Mesothelial cell of epicardium (in vitro differentiated cells): ENCODE measurements around the gene PRIMPOL. TPM values are rescaled to one million over a fixed set of nuclear protein-coding genes. Genes with fewer than 3 reads are reported as not detected.
"Not testable (repeated sequence)": the region's sequence is repeated elsewhere in the genome, so short reads cannot be mapped to it uniquely, and the experiment has no call there.

Experiments
- DNase-seq, 2 experiments: peaks; one replicate each; pipeline ENCODE4 v3.0.0; 2021; ENCODE audit warnings: low spot score in 2 of 2; ENCODE audit not compliant: unreplicated experiment in 2 of 2
- H3K27ac Mint-ChIP-seq: 2 replicates; pipeline ENCODE4 v1.8.0; 2021; ENCODE audit warnings: mixed read lengths
- H3K27me3 Mint-ChIP-seq: 2 replicates; pipeline ENCODE4 v1.8.0; 2021; ENCODE audit warnings: low read depth, mixed read lengths
- H3K36me3 Mint-ChIP-seq: 2 replicates; pipeline ENCODE4 v1.8.0; 2021; ENCODE audit warnings: mixed read lengths
- H3K4me1 Mint-ChIP-seq: 2 replicates; pipeline ENCODE4 v1.8.0; 2021; ENCODE audit warnings: mixed read lengths
- H3K4me3 Mint-ChIP-seq: 2 replicates; pipeline ENCODE4 v1.8.0; 2021; ENCODE audit warnings: mild to moderate bottlenecking, moderate library complexity, mixed read lengths
- H3K9me3 Mint-ChIP-seq: 2 replicates; pipeline ENCODE4 v1.8.0; 2021; ENCODE audit warnings: mixed read lengths
- total RNA-seq: library from RNA; stranded (reverse); gene quantifications from 3 replicates; pipeline ENCODE4 v1.2.1, GENCODE V29; 2021
- TF ChIP-seq, protein P1 (sequence below): fragments of 200-600 bp; sonication (generic); IDR thresholded peaks from one replicate; pipeline ENCODE4 v1.5.0; 2021; ENCODE audit warnings: antibody characterized with exemption; ENCODE audit not compliant: unreplicated experiment

The PRIMPOL gene
- total RNA-seq, 1 donor from 2014 or later: 22.3 TPM

DNA sequence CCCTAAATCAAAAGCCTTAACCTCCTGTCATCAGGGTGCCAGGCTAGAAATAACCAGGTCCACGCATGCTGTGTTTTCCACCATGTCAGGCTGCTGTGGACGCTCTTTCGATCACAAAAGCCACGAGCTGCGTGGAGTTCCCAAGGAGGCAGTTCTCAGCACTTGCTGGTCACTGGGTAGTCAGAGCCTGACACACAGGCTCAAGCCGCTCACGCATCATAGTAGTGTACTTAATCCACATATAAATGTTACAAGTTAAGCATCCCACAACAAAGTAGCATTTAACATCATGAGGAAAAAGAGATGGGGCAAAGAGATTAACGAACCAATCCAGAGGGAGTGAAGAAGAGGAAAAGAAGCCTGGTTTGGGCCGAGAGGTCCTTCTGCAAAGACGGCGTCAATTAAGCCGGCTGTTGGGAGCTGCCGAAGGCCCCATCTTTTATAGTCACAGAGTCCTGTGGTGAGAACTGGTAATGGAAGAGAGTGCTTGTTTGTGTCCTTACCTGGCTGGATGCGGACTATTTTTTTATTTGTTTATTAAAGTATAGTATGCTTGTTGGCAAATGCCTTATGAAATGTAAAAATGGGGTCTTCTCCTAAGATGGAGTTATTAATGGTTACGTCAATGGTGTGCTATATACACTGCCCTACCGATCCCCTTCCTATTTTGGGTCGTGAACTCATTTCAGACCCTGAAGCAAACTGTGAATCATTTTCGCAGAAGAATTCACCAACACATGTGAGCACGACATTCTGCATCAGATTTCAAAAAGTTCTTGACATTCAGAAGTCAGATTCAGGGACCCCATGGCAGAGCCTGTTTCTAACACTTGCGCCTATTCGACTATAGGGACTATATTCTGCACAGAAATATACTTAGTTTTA lies 675 bp downstream of the PRIMPOL start:
- DNase-seq: no peak
- Mint-ChIP-seq H3K9me3 (no peaks in the 10 kb centered on the region), H3K27ac (peak overlapping the region; percentile 94), H3K4me3 (peak overlapping the region; percentile 83), H3K36me3 (peaks cover 6% of the 10 kb centered on the region), H3K27me3 (no peaks in the 10 kb centered on the region), H3K4me1 (peaks cover 38% of the 10 kb centered on the region)
- TF ChIP-seq, protein P1, sequence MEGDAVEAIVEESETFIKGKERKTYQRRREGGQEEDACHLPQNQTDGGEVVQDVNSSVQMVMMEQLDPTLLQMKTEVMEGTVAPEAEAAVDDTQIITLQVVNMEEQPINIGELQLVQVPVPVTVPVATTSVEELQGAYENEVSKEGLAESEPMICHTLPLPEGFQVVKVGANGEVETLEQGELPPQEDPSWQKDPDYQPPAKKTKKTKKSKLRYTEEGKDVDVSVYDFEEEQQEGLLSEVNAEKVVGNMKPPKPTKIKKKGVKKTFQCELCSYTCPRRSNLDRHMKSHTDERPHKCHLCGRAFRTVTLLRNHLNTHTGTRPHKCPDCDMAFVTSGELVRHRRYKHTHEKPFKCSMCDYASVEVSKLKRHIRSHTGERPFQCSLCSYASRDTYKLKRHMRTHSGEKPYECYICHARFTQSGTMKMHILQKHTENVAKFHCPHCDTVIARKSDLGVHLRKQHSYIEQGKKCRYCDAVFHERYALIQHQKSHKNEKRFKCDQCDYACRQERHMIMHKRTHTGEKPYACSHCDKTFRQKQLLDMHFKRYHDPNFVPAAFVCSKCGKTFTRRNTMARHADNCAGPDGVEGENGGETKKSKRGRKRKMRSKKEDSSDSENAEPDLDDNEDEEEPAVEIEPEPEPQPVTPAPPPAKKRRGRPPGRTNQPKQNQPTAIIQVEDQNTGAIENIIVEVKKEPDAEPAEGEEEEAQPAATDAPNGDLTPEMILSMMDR: no peak

DNA sequence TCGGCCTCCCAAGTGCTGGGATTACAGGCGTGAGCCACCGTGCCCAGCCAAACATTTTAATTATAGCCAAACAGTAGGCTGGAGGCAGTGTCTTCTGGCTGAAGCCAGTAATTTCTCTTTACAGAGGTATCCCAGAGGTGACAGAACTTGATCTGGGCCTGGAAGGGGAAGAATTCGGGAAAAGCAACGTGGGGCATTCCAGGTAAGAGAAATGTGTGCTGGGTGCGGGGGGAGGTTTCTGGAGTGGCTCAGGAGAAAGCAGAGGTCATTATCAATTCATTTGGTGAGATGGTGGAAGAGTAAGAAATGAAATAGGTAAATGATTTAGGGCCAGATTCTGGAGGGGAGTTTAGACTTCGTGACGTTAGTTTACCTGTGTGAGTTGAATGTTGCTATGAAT lies 2.4 kb downstream of the PRIMPOL start:
- H3K27me3 Mint-ChIP-seq: no peaks in the 10 kb centered on the region
- H3K4me1 Mint-ChIP-seq: peaks cover 28% of the 10 kb centered on the region
- H3K27ac Mint-ChIP-seq: no peak overlapping the region
- H3K36me3 Mint-ChIP-seq: peaks cover 7% of the 10 kb centered on the region
- H3K9me3 Mint-ChIP-seq: no peaks in the 10 kb centered on the region
- H3K4me3 Mint-ChIP-seq: no peak overlapping the region
- no peak for DNase-seq
- TF ChIP-seq, protein P1: no peak

DNA sequence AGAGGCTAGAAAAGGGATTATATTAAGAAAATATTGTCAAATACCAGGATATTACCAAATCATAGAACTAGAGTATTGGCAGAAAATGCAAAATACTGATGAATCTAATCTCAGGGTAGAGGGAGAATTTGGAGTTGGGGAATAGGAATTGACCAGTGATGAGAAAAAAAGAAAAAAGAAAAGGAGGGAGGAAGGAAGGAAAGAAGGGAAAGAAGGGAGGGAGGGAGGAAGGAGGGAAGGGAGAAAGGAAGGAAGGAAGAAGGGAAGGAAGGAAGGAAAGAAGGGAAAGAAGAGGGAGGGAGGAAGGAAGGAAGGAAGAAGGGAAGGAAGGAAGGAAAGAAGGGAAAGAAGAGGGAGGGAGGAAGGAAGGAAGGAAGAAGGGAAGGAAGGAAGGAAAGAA lies 3.1 kb downstream of the PRIMPOL start:
- not testable (repeated sequence) for H3K4me3 Mint-ChIP-seq, DNase-seq, H3K27me3 Mint-ChIP-seq, H3K9me3 Mint-ChIP-seq, H3K36me3 Mint-ChIP-seq, H3K27ac Mint-ChIP-seq
- peaks cover 21% of the 10 kb centered on the region for H3K4me1 Mint-ChIP-seq

DNA sequence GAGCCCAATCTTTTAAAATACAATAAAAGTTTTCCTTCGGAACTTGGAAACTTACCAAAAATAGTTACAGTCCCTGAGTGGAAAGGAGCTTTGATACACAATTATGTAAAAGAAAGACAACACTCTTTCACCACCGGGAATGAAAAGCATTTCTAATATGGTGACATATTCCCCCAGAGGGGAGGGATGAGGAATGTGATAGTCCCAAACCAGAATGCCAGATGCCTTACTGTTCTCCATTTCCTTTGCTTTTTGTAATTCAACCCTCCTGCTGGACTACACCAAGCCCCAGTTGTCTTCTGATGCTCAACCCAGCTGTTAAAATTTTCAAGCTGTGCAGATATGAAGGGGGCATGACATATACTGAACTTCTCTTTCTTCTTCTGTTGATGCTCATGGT lies 4.1 kb downstream of the PRIMPOL start:
- Mint-ChIP-seq H3K4me3 (no peak overlapping the region), H3K4me1 (peaks cover 13% of the 10 kb centered on the region), H3K27me3 (no peaks in the 10 kb centered on the region), H3K36me3 (peaks cover 10% of the 10 kb centered on the region), H3K9me3 (no peaks in the 10 kb centered on the region), H3K27ac (no peak overlapping the region)
- no peak for DNase-seq
- TF ChIP-seq, protein P1: no peak

DNA sequence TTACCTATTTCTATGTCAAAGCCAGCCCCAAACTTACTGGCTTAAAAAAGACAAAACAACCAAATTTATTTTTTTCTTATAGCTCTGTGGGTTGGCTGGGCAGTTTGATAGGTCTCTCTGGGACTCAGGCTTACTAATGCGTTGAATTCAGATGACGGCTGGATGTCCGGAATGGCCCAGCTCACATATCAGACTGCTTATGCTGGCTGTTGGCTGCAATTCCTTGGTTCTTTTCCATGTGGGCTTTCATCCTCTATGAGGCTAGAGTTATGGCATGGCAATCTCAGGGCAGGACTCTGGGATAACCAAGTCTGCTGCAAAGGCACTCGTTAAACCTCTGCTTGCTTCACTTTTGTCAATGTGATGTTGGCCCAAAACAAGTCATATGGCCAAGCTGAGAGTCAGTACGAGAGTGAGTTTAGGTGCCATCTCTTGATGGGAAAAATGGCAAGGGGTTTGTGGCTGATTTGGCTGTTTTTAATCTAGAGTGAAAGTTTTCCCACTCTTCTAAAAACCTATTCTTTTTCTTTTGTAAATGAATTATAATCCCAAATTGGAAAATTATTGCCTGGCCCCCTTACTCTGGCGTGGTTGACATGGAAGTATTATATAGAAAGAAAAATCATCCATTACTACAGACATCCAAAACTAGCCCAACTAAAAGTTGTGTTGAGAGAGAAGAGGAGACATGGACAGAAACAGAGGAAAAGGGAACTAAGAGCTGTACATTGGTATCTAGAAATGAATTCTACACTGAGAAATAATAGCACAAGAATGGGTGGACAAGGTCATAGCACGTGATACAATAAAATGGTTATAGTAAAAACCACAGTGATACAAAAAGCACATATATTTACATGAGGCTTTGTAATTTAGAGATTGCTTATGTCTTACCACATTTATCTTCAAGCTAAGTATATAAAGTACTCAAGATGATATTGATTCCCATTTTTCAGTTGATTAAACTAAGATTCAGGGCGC lies 6.6 kb downstream of the PRIMPOL start:
- H3K4me3 Mint-ChIP-seq: no peak overlapping the region
- H3K27me3 Mint-ChIP-seq: no peaks in the 10 kb centered on the region
- H3K4me1 Mint-ChIP-seq: peaks cover 3% of the 10 kb centered on the region
- DNase-seq: no peak
- no peak overlapping the region for H3K27ac Mint-ChIP-seq
- no peaks in the 10 kb centered on the region for H3K9me3 Mint-ChIP-seq
- TF ChIP-seq, protein P1: no peak
- H3K36me3 Mint-ChIP-seq: peaks cover 12% of the 10 kb centered on the region
